HG03159 (cell line): ENCODE results near the gene VGLL4.
"Not testable (repeated sequence)": the region's sequence is repeated elsewhere in the genome, so short reads cannot be mapped to it uniquely, and the experiment has no call there.

Source experiments
- ATAC-seq: cut with Tn5 transposase; IDR thresholded peaks from one replicate; pipeline ENCODE4 v1.9.1; 2021; ENCODE audit warnings: mild to moderate bottlenecking, moderate library complexity; ENCODE audit not compliant: unreplicated experiment

Gene VGLL4

DNA sequence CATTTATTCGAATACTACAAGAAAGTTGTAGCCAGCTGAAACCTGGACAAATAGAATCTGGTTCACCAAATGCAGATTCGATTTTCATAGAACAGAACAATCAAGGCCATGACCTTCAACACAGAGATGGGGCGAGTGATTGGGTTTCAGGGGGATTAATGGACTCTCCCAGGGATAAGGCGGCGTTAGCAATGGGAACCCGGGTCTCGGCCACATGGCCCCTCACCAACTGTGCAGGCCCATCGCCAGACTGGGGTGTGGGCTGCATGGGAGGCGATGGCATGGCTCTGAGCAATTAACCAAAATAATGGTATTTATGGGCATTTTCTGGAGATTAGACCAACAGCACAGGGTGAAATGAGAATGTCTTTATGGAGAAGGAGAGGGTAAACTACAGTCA is 34.2 kb downstream of the VGLL4 start:
- no peak for ATAC-seq

DNA sequence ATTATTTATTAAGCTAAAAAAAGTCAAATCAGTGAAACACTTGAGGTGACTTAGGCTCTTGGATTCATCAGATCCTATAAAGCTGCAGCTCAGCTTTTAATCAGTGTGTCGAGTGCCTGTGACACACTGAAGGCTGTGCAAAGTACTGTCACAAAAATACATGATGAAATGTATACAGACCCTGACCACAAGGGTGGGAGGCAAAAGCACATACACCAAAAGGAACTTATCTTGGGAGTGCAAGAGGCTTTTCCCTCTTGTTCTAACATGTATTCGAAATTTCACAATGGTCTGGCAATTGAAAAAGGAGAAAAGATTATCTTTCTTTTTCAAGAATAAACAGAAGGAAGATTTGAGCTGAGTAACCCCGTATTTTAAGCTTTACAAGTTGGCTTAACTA is 35.9 kb downstream of the VGLL4 start:
- no peak for ATAC-seq

DNA sequence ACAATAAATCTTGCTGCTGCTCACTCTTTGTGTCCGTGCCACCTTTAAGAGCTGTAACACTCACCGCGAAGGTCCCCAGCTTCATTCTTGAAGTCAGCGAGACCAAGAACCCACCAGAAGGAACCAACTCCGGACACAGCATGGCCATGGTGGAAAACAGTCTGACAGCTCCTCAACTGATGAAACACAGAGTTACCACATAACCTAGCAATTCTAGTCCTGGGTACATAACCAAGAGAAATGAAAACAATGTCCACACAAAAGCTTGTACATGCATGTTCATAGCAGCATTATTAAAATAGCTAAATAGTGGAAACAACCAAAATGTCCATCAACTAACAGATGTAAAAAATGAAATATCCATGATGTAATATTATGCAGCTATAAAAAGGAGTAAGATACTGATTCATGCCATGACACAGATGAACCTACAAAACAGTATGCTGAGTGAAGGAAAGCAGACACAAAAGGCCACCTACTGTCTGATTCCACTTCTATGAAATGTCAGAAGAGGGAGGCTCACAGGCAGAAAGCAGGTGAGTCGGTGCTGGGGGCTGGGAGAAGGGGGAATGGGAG is 36.8 kb downstream of the VGLL4 start:
- ATAC-seq: no peak

DNA sequence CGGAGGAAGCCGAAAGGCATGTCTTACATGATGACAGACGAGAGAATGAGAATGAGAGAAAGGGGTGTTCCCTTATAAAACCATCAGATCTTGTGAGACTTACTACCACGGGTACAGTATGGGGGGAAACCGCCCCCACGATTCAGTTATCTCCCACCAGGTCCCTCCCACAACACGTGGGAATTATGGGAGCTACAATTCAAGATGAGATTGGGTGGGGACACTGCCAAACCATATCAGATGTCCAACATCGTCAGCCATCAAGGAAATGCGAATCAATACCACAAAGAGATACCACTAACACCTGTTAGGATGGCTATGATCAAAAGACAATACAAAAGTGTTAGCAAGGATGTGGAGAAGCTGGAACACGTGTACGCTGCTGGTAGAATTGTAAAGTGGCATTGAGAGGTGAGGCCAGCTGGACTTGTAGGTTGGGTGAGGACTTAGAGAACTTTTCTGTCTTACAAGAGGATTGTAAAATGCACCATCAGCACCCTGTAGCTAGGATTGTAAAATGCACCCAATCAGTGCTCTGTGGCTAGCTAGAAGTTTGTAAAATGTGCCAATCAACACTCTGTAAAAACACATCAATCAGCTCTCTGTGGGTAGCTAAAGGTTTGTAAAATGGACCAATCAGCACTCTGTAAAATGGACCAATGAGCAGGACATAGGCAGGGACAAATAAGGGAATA is 37.5 kb downstream of the VGLL4 start:
- no peak for ATAC-seq

DNA sequence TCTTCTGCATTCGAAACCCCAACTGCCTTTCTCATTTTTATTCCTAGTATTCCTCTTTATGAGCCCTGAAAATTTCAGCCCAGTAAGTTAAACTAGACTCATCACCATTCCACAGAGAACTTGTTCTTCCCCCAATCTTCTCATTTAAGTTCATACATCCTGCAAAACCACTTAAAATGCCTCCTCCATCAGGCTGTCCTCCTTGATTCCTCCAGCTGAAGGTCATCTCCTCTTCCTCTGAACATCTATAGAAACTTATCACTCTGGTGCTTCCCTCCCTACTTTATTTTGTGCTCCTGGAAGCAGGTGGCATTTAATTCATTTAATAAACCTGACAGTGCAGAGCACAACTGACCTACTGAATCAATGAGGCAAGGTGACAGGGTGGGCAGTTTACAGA is 38.3 kb downstream of the VGLL4 start:
- ATAC-seq: no peak

DNA sequence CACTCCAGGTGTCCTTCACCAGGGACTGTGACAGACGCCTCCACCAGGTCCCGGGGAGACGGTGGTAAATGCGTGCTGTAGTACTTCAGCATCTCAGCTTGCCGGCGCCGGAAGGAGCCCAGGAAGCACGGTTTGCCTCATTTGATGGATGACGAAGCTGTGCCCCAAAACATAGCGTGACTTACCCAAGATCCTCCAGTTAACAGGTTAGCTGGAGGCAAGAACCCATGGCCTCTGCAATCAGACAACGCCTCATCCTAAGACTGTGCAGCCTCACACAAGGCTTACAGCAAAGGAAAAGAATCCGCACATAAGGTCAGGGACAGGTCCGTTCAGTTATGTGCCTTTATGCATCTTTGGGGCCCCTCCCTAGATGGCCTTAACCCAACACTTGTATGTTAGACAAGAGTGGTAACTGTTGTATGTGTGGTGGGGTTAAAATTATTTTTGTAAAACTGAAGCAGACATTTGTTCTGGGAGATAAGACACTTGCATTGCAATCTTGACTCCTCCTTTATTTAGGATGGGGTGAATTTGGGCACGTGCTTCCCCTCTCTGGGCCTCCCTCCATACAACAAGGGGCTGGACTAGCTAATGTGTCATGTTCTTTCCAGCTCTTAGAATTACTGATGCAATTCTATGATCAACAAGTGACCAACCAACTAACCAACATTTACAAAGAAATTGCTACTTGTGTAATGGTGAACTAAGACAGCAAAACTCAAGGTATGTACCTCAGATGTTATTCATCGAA is 39.4 kb downstream of the VGLL4 start:
- ATAC-seq: no peak

DNA sequence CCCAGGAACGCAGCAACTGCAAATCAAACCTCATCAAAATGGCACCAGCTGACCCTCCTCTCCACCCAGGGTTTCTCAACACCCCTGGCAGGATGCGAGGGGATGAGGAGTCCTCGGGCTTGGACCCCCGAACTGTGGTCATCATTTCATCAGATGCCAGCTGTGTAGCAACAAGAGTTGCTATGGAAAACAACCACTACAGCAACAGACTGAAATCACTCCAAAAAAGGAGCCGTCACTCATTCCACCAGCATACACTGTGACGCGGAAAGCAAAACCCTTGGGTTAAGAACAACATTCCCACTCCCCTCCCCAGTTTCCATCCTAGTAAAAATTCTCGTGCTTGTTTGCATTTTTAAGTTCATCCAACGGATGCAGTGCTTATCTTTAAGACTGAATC is 40.1 kb downstream of the VGLL4 start:
- ATAC-seq: no peak

DNA sequence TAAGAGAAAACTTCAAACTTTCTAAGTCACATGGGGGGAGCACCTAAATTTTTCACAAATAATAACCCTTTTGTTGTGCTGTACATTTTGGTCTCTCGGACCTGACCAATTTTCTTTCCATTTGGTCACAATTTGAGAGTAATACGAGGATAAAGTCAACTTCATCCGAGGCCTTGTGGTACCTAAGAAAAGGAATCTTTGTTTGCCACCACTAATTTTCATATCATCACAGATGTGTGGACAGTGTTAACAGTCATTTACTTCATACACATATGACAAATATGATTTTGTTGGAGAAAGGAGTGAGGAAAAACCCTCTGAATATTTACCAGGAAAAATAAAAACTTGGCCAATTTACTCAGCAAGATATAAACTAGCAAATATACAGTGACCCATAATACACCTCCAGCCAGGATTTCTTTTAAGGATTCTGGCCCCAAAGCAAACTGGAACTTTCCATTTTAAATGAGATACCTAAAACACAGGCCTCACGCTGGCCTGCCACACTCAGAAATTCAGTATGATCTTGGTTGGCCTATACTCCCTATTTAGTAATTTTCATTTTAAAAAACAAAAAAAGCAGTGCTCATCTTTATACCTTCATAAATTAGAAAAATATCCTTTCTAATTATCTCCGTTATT is 40.7 kb downstream of the VGLL4 start:
- no peak for ATAC-seq

DNA sequence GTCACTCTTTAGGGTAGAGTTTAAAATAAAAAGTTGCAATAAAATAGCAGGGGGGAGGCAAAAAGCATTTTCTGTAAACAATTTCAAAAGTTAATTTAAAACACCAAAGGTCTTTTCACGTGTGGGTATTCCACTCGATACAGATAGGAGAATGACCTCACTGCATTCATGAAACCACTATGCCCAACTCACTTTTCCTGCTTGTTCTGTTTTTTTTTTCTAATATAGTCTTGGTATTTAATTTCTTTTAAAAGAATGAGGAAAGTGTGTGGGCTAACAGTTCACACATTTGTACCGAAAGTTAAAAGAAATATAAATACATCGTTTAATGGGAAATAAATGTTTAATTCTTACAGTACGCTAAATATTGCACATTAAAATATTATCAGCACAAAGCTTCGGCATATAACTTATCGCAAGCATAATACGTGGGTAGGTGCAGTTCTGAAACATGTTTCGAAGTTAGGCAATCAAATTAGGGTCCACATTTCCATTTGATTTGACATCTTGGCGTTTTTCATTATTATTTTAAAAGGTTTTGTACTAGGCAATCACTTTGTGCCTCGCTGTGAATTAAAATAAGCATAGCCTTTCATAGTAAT is 41.4 kb downstream of the VGLL4 start:
- ATAC-seq: no peak

DNA sequence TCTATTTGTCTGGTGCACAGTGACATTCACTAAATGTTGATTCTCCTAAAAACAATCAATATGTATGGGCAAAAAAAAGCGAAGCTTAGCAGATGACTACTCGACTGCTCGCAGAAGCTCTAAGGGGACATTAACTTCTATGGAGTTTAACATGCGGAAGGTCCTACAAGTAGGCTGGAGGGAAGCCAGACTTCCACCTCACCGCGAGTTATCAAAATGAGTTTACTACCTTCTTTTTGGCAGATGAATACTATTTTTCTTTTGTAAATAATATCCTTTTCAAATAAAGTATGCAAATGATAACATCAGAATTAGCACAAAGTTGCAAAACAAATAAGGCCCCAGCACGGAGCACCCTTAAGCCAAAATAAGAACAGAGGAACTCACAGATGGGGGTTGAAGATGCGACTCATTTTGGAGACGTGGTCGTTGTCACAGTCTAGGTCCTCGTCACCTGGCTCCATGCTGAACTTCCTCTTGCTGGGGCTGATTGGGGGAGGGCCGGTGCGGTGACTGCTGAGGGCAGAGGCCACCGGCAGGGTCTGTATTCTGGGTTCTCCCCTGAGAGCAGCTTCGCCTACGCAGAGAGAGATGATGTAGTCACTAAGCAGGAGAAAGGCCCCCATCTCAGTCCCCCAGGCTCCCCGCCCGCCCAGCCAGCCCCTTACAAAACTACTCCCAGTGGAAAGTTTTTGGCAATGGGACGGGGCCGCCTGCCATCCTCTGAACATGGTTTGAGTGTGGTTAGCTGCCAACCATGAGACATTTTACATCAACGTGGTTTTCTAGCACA is 42.1 kb downstream of the VGLL4 start:
- ATAC-seq: peak; percentile 95

DNA sequence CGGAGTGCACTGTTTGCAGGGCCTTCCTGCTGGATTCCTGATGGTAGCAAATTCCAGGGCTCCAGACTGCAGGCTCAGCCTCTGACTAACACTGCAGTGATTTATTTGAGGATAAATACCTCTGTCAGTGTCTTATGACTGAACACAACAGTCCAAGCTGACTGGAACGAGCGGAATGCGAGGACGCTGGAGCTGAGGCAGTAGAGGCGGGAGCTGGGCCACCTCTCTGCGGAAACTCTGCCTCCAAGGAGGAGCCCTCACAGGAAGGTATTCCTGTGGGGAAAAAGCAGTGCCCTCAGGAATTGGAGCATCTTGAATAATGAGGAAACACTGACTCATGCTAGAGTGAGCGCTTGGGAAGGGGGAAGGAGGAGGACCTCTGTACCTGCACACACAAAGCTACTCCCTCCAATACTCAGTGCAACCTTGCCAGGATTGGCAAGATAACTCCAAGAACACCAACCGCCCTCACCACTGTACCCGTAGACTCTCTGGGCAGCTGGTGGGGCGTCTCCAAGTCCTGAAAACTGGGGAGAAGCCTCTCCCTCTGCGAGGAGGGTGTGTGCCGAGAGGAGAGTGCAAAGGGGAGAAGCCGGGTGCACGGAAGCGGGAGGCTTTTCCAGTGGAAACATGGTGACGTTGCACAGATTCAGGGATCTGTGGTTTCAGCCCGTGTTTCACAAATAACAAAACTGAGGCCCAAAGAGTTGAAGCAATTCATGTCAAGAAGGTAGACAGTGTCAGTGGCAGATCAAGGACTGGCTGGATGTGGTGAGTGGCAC is 43.0 kb downstream of the VGLL4 start:
- ATAC-seq: no peak

DNA sequence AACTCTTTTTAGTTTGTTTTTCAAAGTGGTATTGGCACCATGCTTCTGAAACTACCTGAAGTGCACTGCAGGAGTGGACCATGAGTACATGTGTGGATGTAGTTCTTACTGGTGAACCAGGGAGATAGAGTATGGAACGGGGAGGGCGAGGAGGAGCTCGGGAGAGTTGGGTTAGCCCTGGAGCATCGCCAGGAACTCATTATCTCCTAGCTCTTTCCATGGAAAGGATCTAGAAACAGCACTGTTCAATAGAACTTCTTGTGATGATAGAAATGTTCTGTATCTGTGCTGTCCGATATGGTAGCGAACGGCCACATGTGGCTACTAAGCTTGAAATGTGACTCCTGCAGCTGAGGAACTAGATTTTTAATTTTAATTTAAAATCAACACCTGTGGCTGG is 47.3 kb downstream of the VGLL4 start:
- no peak for ATAC-seq

DNA sequence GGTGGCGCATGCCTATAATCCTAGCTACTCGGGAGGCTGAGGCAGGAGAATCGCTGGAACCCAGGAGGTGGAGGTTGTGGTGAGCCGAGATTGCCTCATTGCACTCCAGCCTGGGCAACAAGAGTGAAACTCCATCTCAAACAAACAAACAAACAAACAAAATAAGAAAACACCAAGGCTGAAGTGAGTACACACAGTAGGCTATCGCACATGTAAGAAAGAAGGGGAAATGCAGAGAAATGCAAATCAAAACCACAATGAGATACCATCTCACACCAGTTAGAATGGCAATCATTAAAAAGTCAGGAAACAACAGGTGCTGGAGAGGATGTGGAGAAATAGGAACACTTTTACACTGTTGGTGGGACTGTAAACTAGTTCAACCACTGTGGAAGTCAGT is 48.7 kb downstream of the VGLL4 start:
- ATAC-seq: not testable (repeated sequence)

DNA sequence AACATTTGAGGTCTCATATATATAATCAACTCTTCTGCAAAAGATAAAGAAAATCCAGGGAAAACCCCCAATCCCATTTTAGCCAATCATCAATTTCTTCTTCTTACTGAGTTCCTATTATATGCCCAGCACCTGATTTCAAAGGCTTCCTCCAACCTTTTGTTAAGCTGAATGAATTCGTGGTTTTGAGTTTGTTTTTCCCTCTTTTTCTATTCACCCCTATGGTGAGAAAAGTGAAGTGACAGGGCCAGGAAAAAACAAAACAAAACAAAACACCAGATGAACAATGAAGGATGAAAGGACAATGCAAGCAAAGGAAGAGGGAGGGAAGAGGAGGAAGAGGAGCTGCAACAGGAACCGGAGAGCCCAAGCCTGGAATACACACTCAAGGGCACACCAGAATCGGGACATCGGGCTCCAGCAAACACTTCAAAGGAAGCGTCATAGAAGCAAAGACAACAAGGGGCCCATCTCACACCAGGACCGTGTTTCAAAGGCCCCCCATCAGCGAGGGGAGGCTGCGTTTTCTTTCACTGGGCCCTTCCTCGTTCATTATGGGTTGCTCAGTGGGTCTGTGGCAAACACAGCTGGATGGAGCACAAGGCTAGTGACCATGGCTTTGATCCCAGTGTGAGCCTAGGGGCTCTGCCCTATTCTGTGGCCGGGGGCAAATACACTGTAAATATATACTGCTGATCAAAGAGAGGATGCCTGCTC is 50.2 kb downstream of the VGLL4 start:
- ATAC-seq: no peak

DNA sequence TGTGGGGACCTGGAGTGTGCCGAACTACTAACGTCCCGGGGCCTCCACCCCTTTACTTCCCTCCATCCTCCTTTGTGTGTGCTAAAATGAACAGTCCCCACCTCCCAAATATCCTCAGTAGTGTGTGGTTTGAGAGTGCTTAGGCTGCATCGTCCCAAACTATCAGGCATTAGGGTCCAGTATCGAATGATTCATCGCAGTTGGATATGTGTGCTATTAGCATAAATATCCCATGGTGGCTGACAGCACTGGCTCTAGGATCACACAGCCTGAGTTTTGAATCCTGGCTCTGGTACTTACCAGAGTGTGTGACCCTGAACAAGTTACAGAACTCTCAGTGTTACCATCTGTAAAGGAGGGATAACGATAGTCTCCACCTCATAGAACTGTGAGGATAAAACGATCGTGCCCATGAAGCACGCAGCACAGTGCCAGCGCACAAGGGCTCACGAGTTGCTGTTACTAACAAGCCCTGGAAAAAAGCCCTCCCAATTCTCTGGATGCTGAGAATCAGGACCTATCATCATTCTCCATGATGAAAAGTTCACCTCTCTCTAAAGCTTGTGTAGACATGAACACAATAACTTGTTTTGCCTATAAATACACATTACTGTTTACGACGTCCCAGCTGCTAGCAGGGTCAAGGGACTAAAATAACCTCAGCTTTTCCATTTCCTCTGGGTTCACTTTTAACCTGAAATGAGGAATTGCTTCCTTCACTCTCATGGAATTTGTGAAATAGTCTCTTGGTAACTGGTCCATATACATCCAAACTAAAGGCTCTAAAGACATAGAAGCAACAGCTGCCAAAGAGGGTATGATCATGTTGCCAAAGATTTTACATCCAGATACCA is 51.0 kb downstream of the VGLL4 start:
- no peak for ATAC-seq

DNA sequence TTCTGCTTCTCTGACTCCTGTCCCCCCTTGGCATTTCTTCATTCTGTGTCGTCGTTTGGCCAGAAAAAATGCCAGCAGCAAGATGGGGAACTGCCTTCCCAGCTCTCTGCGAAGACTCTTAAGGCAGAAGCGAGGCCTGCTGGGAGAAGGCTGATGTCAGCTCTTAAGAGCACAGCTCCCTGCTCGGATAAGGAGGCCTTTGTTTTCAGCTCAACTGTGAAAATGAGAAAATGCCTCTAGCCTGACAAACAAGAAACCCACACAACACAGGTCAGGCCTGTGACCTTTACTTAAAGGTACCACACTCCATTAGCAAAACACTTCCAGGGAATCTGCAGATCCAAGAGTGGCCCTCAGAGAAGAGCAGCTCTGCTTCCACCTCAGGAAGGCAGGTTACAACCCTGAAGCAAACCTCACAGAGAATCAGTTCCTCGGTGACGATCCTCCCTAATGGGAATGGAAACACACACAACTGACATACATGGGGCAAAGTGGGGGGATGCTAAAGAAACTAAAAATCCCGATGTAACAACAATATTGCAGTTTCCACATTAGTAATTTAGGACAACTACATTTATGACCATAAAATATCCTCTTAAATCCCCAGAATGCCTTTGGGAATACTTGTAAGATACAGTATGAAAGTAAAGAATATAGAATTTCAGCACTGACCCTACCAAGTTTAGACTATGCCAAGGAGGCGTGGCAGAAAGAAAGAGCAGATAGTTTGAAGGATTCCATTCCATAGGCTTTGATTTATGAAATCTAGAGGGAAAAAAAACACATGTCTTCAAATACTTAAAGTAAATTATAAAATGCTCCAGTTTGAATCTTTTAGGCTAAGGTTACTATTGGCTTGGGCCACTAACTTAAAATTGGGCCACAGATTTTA is 52.1 kb downstream of the VGLL4 start:
- no peak for ATAC-seq

DNA sequence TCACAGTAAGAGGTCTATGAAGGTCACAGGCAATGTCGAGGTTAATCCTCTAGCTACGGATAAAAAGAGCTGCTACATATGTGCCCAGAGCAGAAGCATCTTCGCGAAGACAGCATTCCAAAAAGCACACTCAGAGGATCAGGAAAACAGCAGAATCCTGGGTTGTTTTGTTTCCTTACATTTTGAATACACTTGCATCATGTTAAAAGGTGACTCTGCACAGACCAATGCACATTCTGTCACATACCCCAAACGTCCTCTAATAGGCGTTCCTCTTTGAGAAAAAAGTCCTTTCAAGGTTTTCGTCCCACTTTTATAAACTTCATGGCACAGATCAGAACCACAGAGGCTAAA is 52.7 kb downstream of the VGLL4 start:
- no peak for ATAC-seq
